ENCODE data around the gene TST. TPM values are rescaled to one million over a fixed set of nuclear protein-coding genes. Genes with fewer than 3 reads are reported as not detected.

The TST gene
- total and polyA plus RNA-seq, 2 donors (not counting 1 experiment from before 2014, with no cell fraction given), result 12.7 to 21.6 TPM

- Histone ChIP-seq H3K27ac (ENCODE audit: insufficient read depth, low read length) (no peak overlapping the region), H3K4me3 (replicated peaks in 1 of 4; ENCODE audit: control extremely low read depth in 1 of 4, insufficient read depth in 1 of 4, low read depth in 3 of 4, low read length in 4 of 4) (no peak overlapping the region), H3K79me2 (ENCODE audit: control insufficient read depth, insufficient read depth, low read length) (no peaks in the 10 kb centered on the region), H2AFZ (ENCODE audit: low read length) (no peak overlapping the region), H4K20me1 (ENCODE audit: control insufficient read depth, extremely low read depth, insufficient read depth, low read length) (no peaks in the 10 kb centered on the region), H3K9ac (ENCODE audit: insufficient read depth, low read length) (no peak overlapping the region), H3K36me3 (ENCODE audit: control insufficient read depth, insufficient read depth, low read length) (no peaks in the 10 kb centered on the region), H3K27me3 (ENCODE audit: control insufficient read depth, insufficient read depth, low read length) (no peaks in the 10 kb centered on the region), H3K9me3 (ENCODE audit: control insufficient read depth, insufficient read depth, low read depth, low read length) (no peaks in the 10 kb centered on the region), H3K4me2 (ENCODE audit: extremely low read depth, insufficient read depth, low read length) (no peak overlapping the region), H3K4me1 (ENCODE audit: control insufficient read depth, extremely low read depth, insufficient read depth, low read length) (no peaks in the 10 kb centered on the region)
- TF ChIP-seq EZH2 (IDR thresholded peaks at IDR 0.05; ENCODE audit: low read length, missing control alignments) (no peak), CTCF (conservative IDR thresholded peaks at IDR 0.05 in 1 of 2, IDR thresholded peaks at IDR 0.05 in 1 of 2; ENCODE audit: low read depth in 1 of 2, low read length in 2 of 2) (no peak)
- no peak for DNase-seq (ENCODE audit: low read depth in 2 of 2)
Measured at GRCh38 chr22:37062376-37062675, 43.1 kb upstream of the TST start.

DNA sequence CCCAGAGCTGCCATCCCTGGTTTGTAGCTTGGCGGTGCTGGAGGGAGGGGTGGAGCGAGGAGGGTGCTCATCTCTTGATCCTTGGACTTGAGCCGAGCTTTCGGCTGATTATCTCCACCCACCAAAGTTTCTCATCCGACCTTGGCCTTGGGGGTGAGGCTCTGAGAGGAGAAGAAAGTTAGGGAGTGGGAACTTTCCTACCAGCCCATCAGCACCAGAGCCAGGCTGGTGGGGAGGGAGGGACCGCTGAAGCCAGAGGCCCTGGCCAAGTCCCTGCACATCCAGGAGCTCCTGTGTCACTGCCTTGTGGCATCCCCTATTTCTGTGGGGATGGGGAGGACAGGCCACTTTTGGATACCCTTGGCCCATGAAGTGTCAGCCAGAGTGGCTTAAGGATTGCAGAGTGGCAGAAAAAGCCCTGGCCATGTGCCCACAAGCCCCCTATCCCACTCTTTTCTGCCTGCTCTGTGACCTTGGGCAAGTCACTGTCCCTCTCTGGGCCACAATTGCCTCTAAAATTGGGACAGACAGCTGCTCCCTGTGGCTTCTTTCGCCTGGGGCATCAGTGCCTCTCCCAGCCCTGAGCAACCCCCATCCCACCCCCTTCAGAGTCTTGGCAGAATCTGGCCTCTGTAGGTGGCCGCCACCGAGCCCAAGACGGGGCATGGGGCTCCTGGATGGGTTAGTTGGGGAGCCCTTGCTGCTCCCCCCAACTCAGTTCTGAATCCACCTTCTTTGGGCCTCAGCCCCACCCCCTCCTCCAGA lies 42.5 kb upstream of the TST start:
- TF ChIP-seq CTCF (conservative IDR thresholded peaks at IDR 0.05 in 1 of 2, IDR thresholded peaks at IDR 0.05 in 1 of 2; ENCODE audit: low read depth in 1 of 2, low read length in 2 of 2) (no peak), EZH2 (IDR thresholded peaks at IDR 0.05; ENCODE audit: low read length, missing control alignments) (no peak)
- Histone ChIP-seq H3K4me3 (replicated peaks in 1 of 4; ENCODE audit: control extremely low read depth in 1 of 4, insufficient read depth in 1 of 4, low read depth in 3 of 4, low read length in 4 of 4) (no peak overlapping the region), H3K27ac (ENCODE audit: insufficient read depth, low read length) (no peak overlapping the region), H3K4me2 (ENCODE audit: extremely low read depth, insufficient read depth, low read length) (no peak overlapping the region), H3K9me3 (ENCODE audit: control insufficient read depth, insufficient read depth, low read depth, low read length) (no peaks in the 10 kb centered on the region), H3K79me2 (ENCODE audit: control insufficient read depth, insufficient read depth, low read length) (no peaks in the 10 kb centered on the region), H3K27me3 (ENCODE audit: control insufficient read depth, insufficient read depth, low read length) (no peaks in the 10 kb centered on the region), H3K36me3 (ENCODE audit: control insufficient read depth, insufficient read depth, low read length) (no peaks in the 10 kb centered on the region), H3K9ac (ENCODE audit: insufficient read depth, low read length) (no peak overlapping the region), H2AFZ (ENCODE audit: low read length) (no peak overlapping the region), H4K20me1 (ENCODE audit: control insufficient read depth, extremely low read depth, insufficient read depth, low read length) (no peaks in the 10 kb centered on the region), H3K4me1 (ENCODE audit: control insufficient read depth, extremely low read depth, insufficient read depth, low read length) (no peaks in the 10 kb centered on the region)
- DNase-seq (ENCODE audit: low read depth in 2 of 2), result no peak

- no peaks in the 10 kb centered on the region for H4K20me1 ChIP-seq (ENCODE audit: control insufficient read depth, extremely low read depth, insufficient read depth, low read length)
- no peak overlapping the region for H3K27ac ChIP-seq (ENCODE audit: insufficient read depth, low read length)
- DNase-seq (ENCODE audit: low read depth in 2 of 2), result no peak
- H3K9ac ChIP-seq (ENCODE audit: insufficient read depth, low read length), result no peak overlapping the region
- peaks cover 2% of the 10 kb centered on the region for H3K36me3 ChIP-seq (ENCODE audit: control insufficient read depth, insufficient read depth, low read length)
- no peaks in the 10 kb centered on the region for H3K79me2 ChIP-seq (ENCODE audit: control insufficient read depth, insufficient read depth, low read length)
- H3K27me3 ChIP-seq (ENCODE audit: control insufficient read depth, insufficient read depth, low read length), result no peaks in the 10 kb centered on the region
- no peak for TF ChIP-seq CTCF (conservative IDR thresholded peaks at IDR 0.05 in 1 of 2, IDR thresholded peaks at IDR 0.05 in 1 of 2; ENCODE audit: low read depth in 1 of 2, low read length in 2 of 2)
- TF ChIP-seq EZH2 (IDR thresholded peaks at IDR 0.05; ENCODE audit: low read length, missing control alignments), result no peak
- H3K4me3 ChIP-seq (replicated peaks in 1 of 4; ENCODE audit: control extremely low read depth in 1 of 4, insufficient read depth in 1 of 4, low read depth in 3 of 4, low read length in 4 of 4), result no peak overlapping the region
- H2AFZ ChIP-seq (ENCODE audit: low read length), result no peak overlapping the region
- no peaks in the 10 kb centered on the region for H3K9me3 ChIP-seq (ENCODE audit: control insufficient read depth, insufficient read depth, low read depth, low read length)
- no peaks in the 10 kb centered on the region for H3K4me1 ChIP-seq (ENCODE audit: control insufficient read depth, extremely low read depth, insufficient read depth, low read length)
- H3K4me2 ChIP-seq (ENCODE audit: extremely low read depth, insufficient read depth, low read length), result no peak overlapping the region
Measured at GRCh38 chr22:37060801-37061610, 41.8 kb upstream of the TST start.

All from fibroblast of lung (primary cell).